ENCODE data around the gene FAM181A. TPM values are rescaled to one million over a fixed set of nuclear protein-coding genes. Genes with fewer than 3 reads are reported as not detected.
A peak's percentile ranks its signal among the peaks of the same experiment; 100 is the strongest.

The FAM181A gene
- total RNA-seq, 3 donors from 2014 or later, result not detected

GRCh38 chr14:93970585-93970964, 43.4 kb downstream of the FAM181A start:
- no peaks in the 10 kb centered on the region for H3K4me1 ChIP-seq (ENCODE audit: low read depth)
- H3K9me3 ChIP-seq, result no peaks in the 10 kb centered on the region
- H3K4me3 ChIP-seq, result no peak overlapping the region
- TF ChIP-seq, protein P1, sequence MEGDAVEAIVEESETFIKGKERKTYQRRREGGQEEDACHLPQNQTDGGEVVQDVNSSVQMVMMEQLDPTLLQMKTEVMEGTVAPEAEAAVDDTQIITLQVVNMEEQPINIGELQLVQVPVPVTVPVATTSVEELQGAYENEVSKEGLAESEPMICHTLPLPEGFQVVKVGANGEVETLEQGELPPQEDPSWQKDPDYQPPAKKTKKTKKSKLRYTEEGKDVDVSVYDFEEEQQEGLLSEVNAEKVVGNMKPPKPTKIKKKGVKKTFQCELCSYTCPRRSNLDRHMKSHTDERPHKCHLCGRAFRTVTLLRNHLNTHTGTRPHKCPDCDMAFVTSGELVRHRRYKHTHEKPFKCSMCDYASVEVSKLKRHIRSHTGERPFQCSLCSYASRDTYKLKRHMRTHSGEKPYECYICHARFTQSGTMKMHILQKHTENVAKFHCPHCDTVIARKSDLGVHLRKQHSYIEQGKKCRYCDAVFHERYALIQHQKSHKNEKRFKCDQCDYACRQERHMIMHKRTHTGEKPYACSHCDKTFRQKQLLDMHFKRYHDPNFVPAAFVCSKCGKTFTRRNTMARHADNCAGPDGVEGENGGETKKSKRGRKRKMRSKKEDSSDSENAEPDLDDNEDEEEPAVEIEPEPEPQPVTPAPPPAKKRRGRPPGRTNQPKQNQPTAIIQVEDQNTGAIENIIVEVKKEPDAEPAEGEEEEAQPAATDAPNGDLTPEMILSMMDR (IDR thresholded peaks at IDR 0.05), result no peak
- intact Hi-C loops (cut with DNase I, micrococcal nuclease), result no loop called here
- no peaks in the 10 kb centered on the region for H3K36me3 ChIP-seq (ENCODE audit: low read depth)
- DNase-seq (peak; percentile 52 to 74 (median 59)), ATAC-seq (peak; percentile 71)

GRCh38 chr14:93970965-93971634, 44.0 kb downstream of the FAM181A start:
- peak; percentile 55 to 73 (median 57) for DNase-seq
- intact Hi-C loops (cut with DNase I, micrococcal nuclease), result no loop called here
- Histone ChIP-seq H3K36me3 (ENCODE audit: low read depth) (no peaks in the 10 kb centered on the region), H3K4me1 (ENCODE audit: low read depth) (no peaks in the 10 kb centered on the region), H3K9me3 (no peaks in the 10 kb centered on the region), H3K4me3 (no peak overlapping the region)
- ATAC-seq, result peak; percentile 64
- TF ChIP-seq, protein P1 (IDR thresholded peaks at IDR 0.05), result no peak

- TF ChIP-seq, protein P1 (IDR thresholded peaks at IDR 0.05), result no peak
- Histone ChIP-seq H3K4me1 (ENCODE audit: low read depth) (no peaks in the 10 kb centered on the region), H3K9me3 (no peaks in the 10 kb centered on the region), H3K4me3 (no peak overlapping the region), H3K36me3 (ENCODE audit: low read depth) (no peaks in the 10 kb centered on the region)
- DNase-seq (no peak), ATAC-seq (no peak)
- intact Hi-C loops (cut with DNase I, micrococcal nuclease), result no loop called here
These were observed 44.5 kb downstream of the FAM181A start for GRCh38 chr14:93971635-93972027.

GRCh38 chr14:93972618-93973205, 45.6 kb downstream of the FAM181A start:
- Histone ChIP-seq H3K9me3 (no peaks in the 10 kb centered on the region), H3K4me1 (ENCODE audit: low read depth) (no peaks in the 10 kb centered on the region), H3K4me3 (no peak overlapping the region), H3K36me3 (ENCODE audit: low read depth) (no peaks in the 10 kb centered on the region)
- TF ChIP-seq, protein P1 (IDR thresholded peaks at IDR 0.05), result no peak
- no peak for ATAC-seq
- no peak for DNase-seq
- intact Hi-C loops (cut with DNase I, micrococcal nuclease), result no loop called here

DNA sequence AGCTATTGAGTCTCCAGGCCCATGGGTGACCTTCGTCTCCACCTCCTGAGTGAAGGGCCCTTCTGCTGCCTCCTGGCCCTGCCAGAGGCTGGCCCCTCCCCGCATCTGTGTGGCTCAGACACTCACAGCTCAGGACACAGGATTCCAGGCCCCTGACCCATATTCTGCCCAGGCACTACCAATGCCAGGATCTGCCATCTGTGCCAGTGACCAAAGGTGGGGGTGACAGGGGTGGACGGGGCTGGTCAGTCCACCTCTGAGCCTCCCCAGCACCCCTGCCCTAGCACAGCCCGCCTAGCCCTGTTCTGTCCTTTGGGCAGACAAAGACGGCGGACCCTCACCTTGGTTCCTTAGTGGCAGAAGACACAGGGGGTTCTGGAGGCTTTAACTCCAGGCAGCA, 46.5 kb downstream of the FAM181A start:
- DNase-seq (no peak), ATAC-seq (no peak)
- Histone ChIP-seq H3K4me3 (no peak overlapping the region), H3K9me3 (no peaks in the 10 kb centered on the region), H3K36me3 (ENCODE audit: low read depth) (no peaks in the 10 kb centered on the region), H3K4me1 (ENCODE audit: low read depth) (no peaks in the 10 kb centered on the region)
- TF ChIP-seq, protein P1 (IDR thresholded peaks at IDR 0.05), result no peak
- intact Hi-C loops (cut with DNase I, micrococcal nuclease), result no loop called here

Measured in mucosa of descending colon (tissue), 3 donors.